ENCODE data around the gene CRIP2.

Gene CRIP2

DNA sequence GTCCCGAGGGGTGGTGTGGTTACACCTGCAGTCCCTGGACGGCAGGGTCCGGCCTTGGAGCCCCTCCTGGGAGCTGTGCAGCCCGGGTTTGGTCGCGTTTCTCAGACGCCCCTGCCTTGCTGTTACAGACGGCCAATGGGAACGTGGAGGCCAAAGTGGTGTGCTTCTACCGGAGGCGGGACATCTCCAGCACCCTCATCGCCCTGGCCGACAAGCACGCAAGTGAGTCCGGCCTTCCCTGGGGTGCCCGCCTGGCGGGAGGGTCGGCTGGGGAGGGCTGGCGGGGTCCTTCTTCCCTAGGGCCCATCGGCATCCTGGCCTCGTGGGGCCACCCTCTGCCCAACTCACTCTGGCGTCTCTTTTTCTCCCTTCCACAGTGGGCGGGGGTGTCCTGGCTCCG, 29.3 kb upstream of the CRIP2 start:
- no peaks in the 10 kb centered on the region for H3K79me2 ChIP-seq (ENCODE audit: insufficient read depth, low read length)
- no peak overlapping the region for H3K4me2 ChIP-seq (ENCODE audit: low read length)
- H3K27me3 ChIP-seq (ENCODE audit: insufficient read depth, low read length) = no peaks in the 10 kb centered on the region
- no peaks in the 10 kb centered on the region for H4K20me1 ChIP-seq (ENCODE audit: insufficient read depth, low read length)
- H3K9me3 ChIP-seq (ENCODE audit: low read length) = no peaks in the 10 kb centered on the region
- H3K36me3 ChIP-seq (ENCODE audit: insufficient read depth, low read length) = peaks cover 40% of the 10 kb centered on the region
- H3K4me1 ChIP-seq (ENCODE audit: insufficient read depth, low read length, severe bottlenecking) = no peaks in the 10 kb centered on the region
- no peaks in the 10 kb centered on the region for H3F3A ChIP-seq (ENCODE audit: insufficient read depth, low read length)
- no peak overlapping the region for H3K9ac ChIP-seq (ENCODE audit: low read length)
- H2AFZ ChIP-seq (ENCODE audit: low read length) = no peak overlapping the region
- no peak for TF ChIP-seq EZH2 (IDR thresholded peaks at IDR 0.05; ENCODE audit: borderline replicate concordance, low read length)
- TF ChIP-seq, protein P1, sequence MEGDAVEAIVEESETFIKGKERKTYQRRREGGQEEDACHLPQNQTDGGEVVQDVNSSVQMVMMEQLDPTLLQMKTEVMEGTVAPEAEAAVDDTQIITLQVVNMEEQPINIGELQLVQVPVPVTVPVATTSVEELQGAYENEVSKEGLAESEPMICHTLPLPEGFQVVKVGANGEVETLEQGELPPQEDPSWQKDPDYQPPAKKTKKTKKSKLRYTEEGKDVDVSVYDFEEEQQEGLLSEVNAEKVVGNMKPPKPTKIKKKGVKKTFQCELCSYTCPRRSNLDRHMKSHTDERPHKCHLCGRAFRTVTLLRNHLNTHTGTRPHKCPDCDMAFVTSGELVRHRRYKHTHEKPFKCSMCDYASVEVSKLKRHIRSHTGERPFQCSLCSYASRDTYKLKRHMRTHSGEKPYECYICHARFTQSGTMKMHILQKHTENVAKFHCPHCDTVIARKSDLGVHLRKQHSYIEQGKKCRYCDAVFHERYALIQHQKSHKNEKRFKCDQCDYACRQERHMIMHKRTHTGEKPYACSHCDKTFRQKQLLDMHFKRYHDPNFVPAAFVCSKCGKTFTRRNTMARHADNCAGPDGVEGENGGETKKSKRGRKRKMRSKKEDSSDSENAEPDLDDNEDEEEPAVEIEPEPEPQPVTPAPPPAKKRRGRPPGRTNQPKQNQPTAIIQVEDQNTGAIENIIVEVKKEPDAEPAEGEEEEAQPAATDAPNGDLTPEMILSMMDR (IDR thresholded peaks at IDR 0.05; ENCODE audit: low read length) = no peak
- no peak overlapping the region for H3K27ac ChIP-seq (ENCODE audit: low read depth, low read length, poor library complexity, severe bottlenecking)
- no peaks in the 10 kb centered on the region for H3K9me2 ChIP-seq (ENCODE audit: low read depth, low read length)
- H3K4me3 ChIP-seq (ENCODE audit: low read depth, low read length, poor library complexity, severe bottlenecking) = no peak overlapping the region

DNA sequence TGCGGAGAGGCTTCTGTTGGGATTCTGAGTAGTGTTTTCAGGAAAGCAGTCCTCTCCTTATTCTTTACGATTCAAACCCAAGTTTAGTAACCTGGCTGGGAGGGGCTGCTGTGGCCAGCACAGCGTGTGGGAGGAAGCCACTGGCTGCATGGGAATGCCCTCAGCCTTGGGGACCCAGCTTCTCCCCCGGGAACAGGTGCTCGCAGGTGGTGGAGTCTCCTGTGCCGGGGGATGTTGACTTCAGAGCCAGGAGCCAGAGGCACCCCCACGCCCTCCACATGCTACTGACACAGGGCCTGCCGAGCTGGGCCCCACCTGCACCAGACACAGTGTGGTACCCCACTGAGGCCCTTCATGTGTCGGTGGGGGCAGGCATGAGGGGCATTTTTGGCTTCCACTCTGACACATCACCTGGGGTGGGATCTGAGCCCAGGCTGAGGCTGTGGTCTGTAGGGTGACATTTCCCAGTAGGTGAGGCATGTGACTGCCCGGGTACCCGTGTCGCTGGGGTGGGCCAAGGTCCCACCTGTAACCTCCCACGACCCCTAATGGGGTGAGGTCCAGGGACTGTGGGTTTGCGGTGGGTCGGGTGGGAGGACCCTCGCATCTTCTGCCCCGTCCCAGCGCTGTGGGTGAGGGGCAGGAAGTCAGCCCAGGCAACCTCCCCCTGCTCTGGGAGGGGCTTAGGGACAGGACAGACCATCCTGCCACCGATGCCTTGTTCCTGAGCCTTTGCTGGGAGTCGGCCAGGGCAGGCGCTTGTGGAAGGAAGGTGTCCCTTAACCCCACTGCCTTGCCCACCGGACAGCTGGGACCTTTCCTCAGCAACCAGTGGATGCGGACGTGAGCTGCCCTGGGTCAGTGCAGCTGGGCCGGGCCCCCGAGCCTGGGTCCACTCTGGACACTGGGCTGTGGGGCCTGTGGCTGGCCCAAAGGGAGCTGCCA, 28.4 kb upstream of the CRIP2 start:
- Histone ChIP-seq H4K20me1 (ENCODE audit: insufficient read depth, low read length) (no peaks in the 10 kb centered on the region), H3F3A (ENCODE audit: insufficient read depth, low read length) (no peaks in the 10 kb centered on the region), H3K9me3 (ENCODE audit: low read length) (no peaks in the 10 kb centered on the region), H3K4me2 (ENCODE audit: low read length) (no peak overlapping the region), H3K9ac (ENCODE audit: low read length) (no peak overlapping the region), H2AFZ (ENCODE audit: low read length) (no peak overlapping the region), H3K4me3 (ENCODE audit: low read depth, low read length, poor library complexity, severe bottlenecking) (no peak overlapping the region), H3K27me3 (ENCODE audit: insufficient read depth, low read length) (no peaks in the 10 kb centered on the region), H3K4me1 (ENCODE audit: insufficient read depth, low read length, severe bottlenecking) (no peaks in the 10 kb centered on the region), H3K9me2 (ENCODE audit: low read depth, low read length) (no peaks in the 10 kb centered on the region), H3K27ac (ENCODE audit: low read depth, low read length, poor library complexity, severe bottlenecking) (no peak overlapping the region), H3K79me2 (ENCODE audit: insufficient read depth, low read length) (no peaks in the 10 kb centered on the region), H3K36me3 (ENCODE audit: insufficient read depth, low read length) (peaks cover 40% of the 10 kb centered on the region)
- no peak for TF ChIP-seq EZH2 (IDR thresholded peaks at IDR 0.05; ENCODE audit: borderline replicate concordance, low read length)
- TF ChIP-seq, protein P1 (IDR thresholded peaks at IDR 0.05; ENCODE audit: low read length) = no peak

DNA sequence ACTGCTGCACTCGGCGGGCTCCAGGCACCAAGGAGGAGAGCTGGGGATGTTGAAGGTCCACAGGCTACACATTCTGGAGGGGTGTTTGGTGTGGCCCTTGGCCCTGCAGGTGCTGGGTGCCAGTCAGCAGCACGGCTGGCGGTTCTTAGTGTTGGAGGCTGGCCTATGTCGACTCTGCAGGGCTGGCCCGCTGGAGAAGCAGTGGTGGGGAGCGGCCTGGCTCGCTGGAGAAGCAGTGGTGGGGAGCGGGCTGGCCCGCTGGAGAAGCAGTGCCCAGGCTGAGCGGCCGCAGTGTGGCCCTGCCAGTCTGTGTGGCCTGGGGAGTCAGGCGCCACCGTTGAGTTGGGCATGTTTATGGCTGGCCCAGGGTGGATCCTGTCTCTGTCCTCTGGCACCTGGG, 27.6 kb upstream of the CRIP2 start:
- Histone ChIP-seq H3F3A (ENCODE audit: insufficient read depth, low read length) (no peaks in the 10 kb centered on the region), H2AFZ (ENCODE audit: low read length) (no peak overlapping the region), H4K20me1 (ENCODE audit: insufficient read depth, low read length) (no peaks in the 10 kb centered on the region), H3K36me3 (ENCODE audit: insufficient read depth, low read length) (peaks cover 40% of the 10 kb centered on the region), H3K9me2 (ENCODE audit: low read depth, low read length) (no peaks in the 10 kb centered on the region), H3K27ac (ENCODE audit: low read depth, low read length, poor library complexity, severe bottlenecking) (no peak overlapping the region), H3K4me1 (ENCODE audit: insufficient read depth, low read length, severe bottlenecking) (no peaks in the 10 kb centered on the region), H3K79me2 (ENCODE audit: insufficient read depth, low read length) (no peaks in the 10 kb centered on the region), H3K9ac (ENCODE audit: low read length) (no peak overlapping the region), H3K4me2 (ENCODE audit: low read length) (no peak overlapping the region), H3K27me3 (ENCODE audit: insufficient read depth, low read length) (no peaks in the 10 kb centered on the region), H3K4me3 (ENCODE audit: low read depth, low read length, poor library complexity, severe bottlenecking) (no peak overlapping the region), H3K9me3 (ENCODE audit: low read length) (no peaks in the 10 kb centered on the region)
- TF ChIP-seq, protein P1 (IDR thresholded peaks at IDR 0.05; ENCODE audit: low read length) = no peak
- no peak for TF ChIP-seq EZH2 (IDR thresholded peaks at IDR 0.05; ENCODE audit: borderline replicate concordance, low read length)
